H1 (cell line): ENCODE results near the gene TMEM245. TPM values are rescaled to one million over a fixed set of nuclear protein-coding genes. Genes with fewer than 3 reads are reported as not detected.

ENCODE experiments used
- CTCF ChIA-PET: fragments of 300-600 bp; sonication (Branson Sonifier 250); formaldehyde crosslinking; loops from one replicate; lab custom pipeline; 2021; ENCODE audit not compliant: partially characterized antibody; lab: Charles Lee
- POLR2A ChIA-PET: fragments of 300-600 bp; sonication (Branson Sonifier 250); formaldehyde crosslinking; loops from one replicate; lab custom pipeline; 2021; ENCODE audit warnings: inconsistent platforms; ENCODE audit not compliant: partially characterized antibody; lab: Charles Lee
- DNase-seq, 2 experiments: peaks; one replicate each; pipeline versions ENCODE4 v3.0.0 to v3.0.0-alpha.2; 2010 to 2022; ENCODE audit warnings: low spot score in 2 of 2, low read depth in 1 of 2, mixed read lengths in 1 of 2
- FAIRE-seq: peaks from 2 replicates; lab custom pipeline; 2011; peaks lifted over from hg19 to GRCh38; lab: Jason Lieb, UNC
- H2AFZ ChIP-seq: 2 replicates; pipeline ENCODE4 v1.8.1; 2012; ENCODE audit warnings: low read length, inconsistent platforms
- H2AK5ac ChIP-seq: 2 replicates; pipeline ENCODE4 v1.6.1; 2013; ENCODE audit warnings: low read depth, low read length
- H2BK120ac ChIP-seq: replicated peaks from 2 replicates; pipeline ENCODE3; 2013; ENCODE audit warnings: low read depth, low read length, inconsistent platforms
- H2BK12ac ChIP-seq: 2 replicates; pipeline ENCODE4 v1.6.1; 2013; ENCODE audit warnings: low read depth, low read length
- H2BK15ac ChIP-seq: 2 replicates; pipeline ENCODE4 v1.6.1; 2013; ENCODE audit warnings: low read length
- H2BK20ac ChIP-seq: 2 replicates; pipeline ENCODE4 v1.6.1; 2013; ENCODE audit warnings: low read length
- H2BK5ac ChIP-seq: 2 replicates; pipeline ENCODE4 v1.6.1; 2013; ENCODE audit warnings: low read depth, low read length
- H3K14ac ChIP-seq: 2 replicates; pipeline ENCODE4 v1.6.1; 2013; ENCODE audit warnings: inconsistent platforms; ENCODE audit not compliant: insufficient read length
- H3K18ac ChIP-seq: 2 replicates; pipeline ENCODE4 v1.6.1; 2013; ENCODE audit warnings: low read length; ENCODE audit errors: extremely low read depth
- H3K23ac ChIP-seq: 2 replicates; pipeline ENCODE4 v1.6.1; 2013; ENCODE audit warnings: inconsistent platforms; ENCODE audit not compliant: insufficient read length
- H3K23me2 ChIP-seq: 2 replicates; pipeline ENCODE4 v1.6.1; 2013; ENCODE audit warnings: low read depth, low read length
- H3K27ac ChIP-seq: 2 replicates; pipeline ENCODE4 v1.6.1; 2011; ENCODE audit warnings: low read depth, low read length, inconsistent platforms
- H3K27me3 ChIP-seq, 4 experiments: replicated peaks in 1 of 4; 1 replicate in 1 of 4; 2 replicates in 3 of 4; pipeline versions ENCODE4 v1.6.1 to v1.8.1; 2011 to 2013; ENCODE audit warnings: low read length in 3 of 4, mild to moderate bottlenecking in 3 of 4, inconsistent platforms in 2 of 4, mixed read lengths in 2 of 4, moderate library complexity in 1 of 4; ENCODE audit not compliant: control insufficient read depth in 3 of 4, insufficient read depth in 3 of 4; ENCODE audit errors: extremely low read depth in 1 of 4
- H3K36me3 ChIP-seq, 4 experiments: 2 replicates each; pipeline versions ENCODE4 v1.6.1 to v1.8.1; 2011 to 2013; ENCODE audit warnings: mild to moderate bottlenecking in 4 of 4, low read length in 3 of 4, moderate library complexity in 2 of 4, control low read depth in 1 of 4, inconsistent platforms in 1 of 4; ENCODE audit not compliant: insufficient read depth in 4 of 4, control insufficient read depth in 2 of 4
- H3K4ac ChIP-seq: replicated peaks from 2 replicates; pipeline ENCODE3; 2013; ENCODE audit warnings: low read length, low read depth, mixed read lengths, inconsistent platforms; ENCODE audit not compliant: insufficient read length
- H3K4me1 ChIP-seq, 4 experiments: replicated peaks in 1 of 4; 1 replicate in 1 of 4; 2 replicates in 3 of 4; pipeline versions ENCODE4 v1.6.1 to v1.8.1; 2011 to 2013; ENCODE audit warnings: low read length in 3 of 4, inconsistent platforms in 2 of 4, mixed read lengths in 1 of 4; ENCODE audit not compliant: insufficient read depth in 4 of 4, control insufficient read depth in 3 of 4
- H3K4me2 ChIP-seq, 2 experiments: 2 replicates each; pipeline versions ENCODE4 v1.6.1 to v1.8.1; 2011 to 2013; ENCODE audit warnings: low read depth in 2 of 2, low read length in 2 of 2, control low read depth in 1 of 2, inconsistent platforms in 1 of 2, mild to moderate bottlenecking in 1 of 2; ENCODE audit not compliant: insufficient read depth in 1 of 2
- H3K4me3 ChIP-seq, 4 experiments: fragments of 200-600, 300-600 bp in 1 of 4; sonication (generic), shearing (Covaris generic), sonication (Bioruptor Twin) in 1 of 4; 2 replicates each; pipeline versions ENCODE4 v1.5.1 to v1.8.1; 2011 to 2016; ENCODE audit warnings: low read length in 4 of 4, low read depth in 3 of 4, control low read depth in 2 of 4, inconsistent platforms in 2 of 4, mild to moderate bottlenecking in 2 of 4, mixed read lengths in 1 of 4, moderate library complexity in 1 of 4; ENCODE audit not compliant: insufficient read depth in 2 of 4; ENCODE audit errors: extremely low read depth in 1 of 4
- H3K56ac ChIP-seq: replicated peaks from 2 replicates; pipeline ENCODE3; 2013; ENCODE audit warnings: low read depth, mild to moderate bottlenecking, mixed read lengths, low read length, inconsistent platforms; ENCODE audit not compliant: insufficient read length
- H3K79me1 ChIP-seq: 2 replicates; pipeline ENCODE4 v1.6.1; 2013; ENCODE audit warnings: low read depth, low read length, control low read depth
- H3K79me2 ChIP-seq, 2 experiments: 2 replicates each; pipeline versions ENCODE4 v1.6.1 to v1.8.1; 2012 to 2013; ENCODE audit warnings: low read length in 2 of 2, mild to moderate bottlenecking in 2 of 2, inconsistent platforms in 1 of 2; ENCODE audit not compliant: insufficient read depth in 2 of 2, control insufficient read depth in 1 of 2
- H3K9ac ChIP-seq, 4 experiments: replicated peaks in 1 of 4; 1 replicate in 1 of 4; 2 replicates in 3 of 4; pipeline versions ENCODE4 v1.6.1 to v1.8.1; 2011 to 2013; ENCODE audit warnings: low read depth in 3 of 4, low read length in 3 of 4, control low read depth in 2 of 4, mild to moderate bottlenecking in 2 of 4, moderate library complexity in 2 of 4, inconsistent platforms in 1 of 4; ENCODE audit errors: extremely low read depth in 1 of 4
- H3K9me3 ChIP-seq, 2 experiments: 2 replicates each; pipeline versions ENCODE4 v1.6.1 to v1.8.1; 2012 to 2013; ENCODE audit warnings: mild to moderate bottlenecking in 2 of 2, moderate library complexity in 2 of 2, control low read depth in 1 of 2, inconsistent platforms in 1 of 2, low read depth in 1 of 2, low read length in 1 of 2, mixed read lengths in 1 of 2; ENCODE audit not compliant: insufficient read depth in 2 of 2
- H4K20me1 ChIP-seq, 2 experiments: replicated peaks in 1 of 2; 2 replicates each; pipeline versions ENCODE3 to v1.8.1; 2011 to 2013; ENCODE audit warnings: inconsistent platforms in 2 of 2, low read length in 2 of 2, mild to moderate bottlenecking in 1 of 2; ENCODE audit not compliant: insufficient read depth in 2 of 2, control insufficient read depth in 1 of 2
- H4K5ac ChIP-seq: 2 replicates; pipeline ENCODE4 v1.6.1; 2013; ENCODE audit warnings: low read length, low read depth, mixed read lengths, inconsistent platforms; ENCODE audit not compliant: insufficient read length
- H4K8ac ChIP-seq: 2 replicates; pipeline ENCODE4 v1.8.0; 2013; ENCODE audit warnings: mild to moderate bottlenecking, moderate library complexity, low read length, inconsistent platforms; ENCODE audit not compliant: insufficient read depth; ENCODE audit errors: extremely low read depth
- H4K91ac ChIP-seq: replicated peaks from 2 replicates; pipeline ENCODE3; 2013; ENCODE audit warnings: low read length, mixed read lengths, inconsistent platforms; ENCODE audit not compliant: insufficient read length
- CBX5 ChIP-seq: fragments of 300-800, 300-1000 bp; sonication (generic); IDR thresholded peaks from 2 replicates; pipeline ENCODE4 v1.7.1; 2016; ENCODE audit warnings: antibody characterized with exemption, low read length, low read depth
- SAP30 ChIP-seq: fragments of 300-600 bp; sonication (generic); IDR thresholded peaks from 2 replicates; pipeline ENCODE4 v1.7.1; 2012; ENCODE audit warnings: low read length, moderate library complexity, mild to moderate bottlenecking, inconsistent platforms; ENCODE audit not compliant: insufficient read depth, insufficient replicate concordance
- SIRT6 ChIP-seq: IDR thresholded peaks from one replicate; pipeline ENCODE4 v1.7.1; 2012; ENCODE audit warnings: low read length, inconsistent platforms
- WGBS, 2 experiments: shearing (Covaris generic) in 1 of 2; methylation state at CpG; one replicate each; pipeline versions ENCODE4 v1.1.6 to v1.1.7; 2013 to 2015; ENCODE audit warnings: low lambda C conversion rate in 2 of 2, mixed read lengths in 2 of 2, inconsistent platforms in 1 of 2, low coverage in 1 of 2, missing lambda C conversion rate in 1 of 2; ENCODE audit not compliant: insufficient replicate concordance in 2 of 2, insufficient coverage in 1 of 2, insufficient read length in 1 of 2; ENCODE audit errors: extremely low coverage in 1 of 2, missing lambda C conversion rate in 1 of 2; 5-methylcytosine and 5-hydroxymethylcytosine counted together
- polyA plus RNA-seq, 7 experiments: library from polyadenylated mRNA; depleted of rRNA in 3 of 7; stranded (reverse) in 5 of 7; unstranded in 2 of 7; fragments of >200 nt in 5 of 7; fragments of 200-250 nt in 2 of 7; gene quantifications; 1 replicate in 5 of 7; 2 replicates in 1 of 7; 4 replicates in 1 of 7; pipeline versions ENCODE4 v1.2.1 to v1.2.3, GENCODE V29; 2011 to 2013; ENCODE audit warnings: missing spikeins in 2 of 7, mixed read lengths in 2 of 7
- total RNA-seq: library from RNA; stranded (reverse); fragmentation: NEBNext Ultra II Directional; extraction: Animal tissue kit (Norgen Biotek cat#: 25700); gene quantifications from 2 replicates; pipeline ENCODE4 v1.2.1, GENCODE V29; 2021

TMEM245 gene
- total and polyA plus RNA-seq, 2 of the 8 experiments (the other 6 are each of a cell fraction or from before 2014, with no cell fraction given) = 44.3 to 45.8 TPM

- CTCF ChIA-PET = no interaction called here
- no peak for FAIRE-seq
- no peak overlapping the region for H3K4me2 ChIP-seq
Observed at GRCh38 chr9:108991479-108991878, 128.3 kb downstream of the TMEM245 start.

More at GRCh38 chr9:108991479-108991878, 128.3 kb downstream of the TMEM245 start:
- Histone ChIP-seq H3K4me3 (no peak overlapping the region), H2AFZ (no peak overlapping the region), H2BK120ac (no peak overlapping the region), H2AK5ac (no peak overlapping the region), H2BK12ac (no peak overlapping the region), H3K9me3 (no peaks in the 10 kb centered on the region), H4K8ac (no peak overlapping the region), H3K79me1 (no peaks in the 10 kb centered on the region; the same call in 1 of the 2 replicates), H3K27ac (no peak overlapping the region), H3K14ac (no peak overlapping the region), H2BK5ac (no peak overlapping the region), H3K18ac (no peak overlapping the region), H3K4me1 (no peaks in the 10 kb centered on the region), H2BK15ac (no peak overlapping the region), H3K79me2 (no peaks in the 10 kb centered on the region), H3K23ac (no peak overlapping the region), H3K56ac (no peak overlapping the region), H4K91ac (no peak overlapping the region), H2BK20ac (no peak overlapping the region), H4K5ac (no peak overlapping the region), H3K9ac (no peak overlapping the region), H3K27me3 (peaks cover 0 to 1% (median 0%) of the 10 kb centered on the region in 4 experiments; a peak in 1 of 7 replicates), H4K20me1 (no peaks in the 10 kb centered on the region), H3K4ac (no peak overlapping the region), H3K23me2 (no peaks in the 10 kb centered on the region), H3K36me3 (peaks cover 0 to 20% (median 6%) of the 10 kb centered on the region in 4 experiments; a peak in 6 of 8 replicates)
- TF ChIP-seq CBX5 = no peak
- no peak for TF ChIP-seq SAP30
- TF ChIP-seq SIRT6 = no peak
- POLR2A ChIA-PET = interaction anchor here (0.6 kb wide), 1 partner anchor 21 kb away, joined by 7 read pairs; no protein-coding TSS in a partner anchor
- 94% methylated on average over 5 of the region's 5 CpGs; no CpG with 5 or more reads in 1 of the 2 experiments for WGBS, 2 experiments
- DNase-seq = no peak
